Measurements from ENCODE around the gene OR12D2. TPM values are rescaled to one million over a fixed set of nuclear protein-coding genes. Genes with fewer than 3 reads are reported as not detected.
"Not testable (repeated sequence)": the region's sequence is repeated elsewhere in the genome, so short reads cannot be mapped to it uniquely, and the experiment has no call there.

OR12D2 gene
- total RNA-seq, 1 donor from 2014 or later, result not detected

DNA sequence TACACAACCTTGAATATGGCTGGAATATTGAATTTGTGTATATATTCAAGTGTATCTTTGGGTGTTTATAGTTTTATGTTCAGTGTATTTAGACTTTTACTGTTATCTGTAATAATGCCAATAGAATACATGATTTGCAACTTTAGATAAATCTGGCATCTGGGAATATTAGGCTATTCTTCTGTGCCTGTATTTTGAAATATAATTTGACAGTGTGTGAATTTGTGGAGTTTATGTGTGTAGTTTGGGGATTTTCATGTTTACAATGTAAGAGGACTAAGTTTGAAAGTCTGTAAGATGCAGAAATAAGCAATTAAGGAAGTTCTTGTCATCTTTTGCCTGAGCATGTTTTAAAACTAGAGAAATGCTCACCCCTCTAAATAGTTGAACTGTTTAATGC lies 43.6 kb downstream of the OR12D2 start, which contains the start of gene OR10C1:
Gene OR10C1, plus strand, starts transcription at position 301 of the 400 bp plus-strand sequence. CDS start 710 bp downstream, outside the sequence.
- H3K9me3 Mint-ChIP-seq (ENCODE audit: unreplicated experiment), result peaks cover under 1% of the 10 kb centered on the region
- H3K4me3 Mint-ChIP-seq (ENCODE audit: unreplicated experiment), result no peak within 1 kb of the TSS
- H3K27me3 Mint-ChIP-seq (ENCODE audit: unreplicated experiment), result no peaks in the 10 kb centered on the region
- H3K36me3 Mint-ChIP-seq (ENCODE audit: unreplicated experiment), result no peaks in the 10 kb centered on the region
- H3K27ac Mint-ChIP-seq (ENCODE audit: unreplicated experiment), result no peak within 1 kb of the TSS
- H3K4me1 Mint-ChIP-seq (ENCODE audit: unreplicated experiment), result no peaks in the 10 kb centered on the region
- DNase-seq (ENCODE audit: extremely low spot score, unreplicated experiment), result no peak
- TF ChIP-seq, protein P1, sequence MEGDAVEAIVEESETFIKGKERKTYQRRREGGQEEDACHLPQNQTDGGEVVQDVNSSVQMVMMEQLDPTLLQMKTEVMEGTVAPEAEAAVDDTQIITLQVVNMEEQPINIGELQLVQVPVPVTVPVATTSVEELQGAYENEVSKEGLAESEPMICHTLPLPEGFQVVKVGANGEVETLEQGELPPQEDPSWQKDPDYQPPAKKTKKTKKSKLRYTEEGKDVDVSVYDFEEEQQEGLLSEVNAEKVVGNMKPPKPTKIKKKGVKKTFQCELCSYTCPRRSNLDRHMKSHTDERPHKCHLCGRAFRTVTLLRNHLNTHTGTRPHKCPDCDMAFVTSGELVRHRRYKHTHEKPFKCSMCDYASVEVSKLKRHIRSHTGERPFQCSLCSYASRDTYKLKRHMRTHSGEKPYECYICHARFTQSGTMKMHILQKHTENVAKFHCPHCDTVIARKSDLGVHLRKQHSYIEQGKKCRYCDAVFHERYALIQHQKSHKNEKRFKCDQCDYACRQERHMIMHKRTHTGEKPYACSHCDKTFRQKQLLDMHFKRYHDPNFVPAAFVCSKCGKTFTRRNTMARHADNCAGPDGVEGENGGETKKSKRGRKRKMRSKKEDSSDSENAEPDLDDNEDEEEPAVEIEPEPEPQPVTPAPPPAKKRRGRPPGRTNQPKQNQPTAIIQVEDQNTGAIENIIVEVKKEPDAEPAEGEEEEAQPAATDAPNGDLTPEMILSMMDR (IDR thresholded peaks at IDR 0.05), result no peak

DNA sequence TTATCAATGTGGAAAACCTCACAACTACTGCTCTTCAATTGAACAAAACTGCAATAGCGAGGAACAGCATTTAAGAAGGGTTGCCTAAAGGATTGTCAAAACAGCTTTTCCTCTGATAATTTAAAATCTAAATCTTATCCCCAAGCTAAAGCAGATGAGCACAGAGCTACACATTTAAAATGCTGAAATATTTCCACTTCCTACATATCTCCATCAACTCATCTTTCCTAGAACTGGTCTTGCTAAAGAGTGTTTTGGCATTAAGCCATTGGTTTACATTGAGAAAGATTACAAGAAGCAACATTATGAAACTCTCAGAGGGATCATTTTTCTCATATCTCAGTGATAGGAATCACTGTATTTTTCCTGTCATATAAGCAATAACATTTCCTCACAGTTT lies 47.3 kb downstream of the OR12D2 start:
- Mint-ChIP-seq H3K27ac (ENCODE audit: unreplicated experiment) (no peak overlapping the region), H3K9me3 (ENCODE audit: unreplicated experiment) (peaks cover 8% of the 10 kb centered on the region), H3K36me3 (ENCODE audit: unreplicated experiment) (no peaks in the 10 kb centered on the region), H3K27me3 (ENCODE audit: unreplicated experiment) (no peaks in the 10 kb centered on the region), H3K4me1 (ENCODE audit: unreplicated experiment) (no peaks in the 10 kb centered on the region), H3K4me3 (ENCODE audit: unreplicated experiment) (no peak overlapping the region)
- no peak for DNase-seq (ENCODE audit: extremely low spot score, unreplicated experiment)
- TF ChIP-seq, protein P1 (IDR thresholded peaks at IDR 0.05), result no peak

DNA sequence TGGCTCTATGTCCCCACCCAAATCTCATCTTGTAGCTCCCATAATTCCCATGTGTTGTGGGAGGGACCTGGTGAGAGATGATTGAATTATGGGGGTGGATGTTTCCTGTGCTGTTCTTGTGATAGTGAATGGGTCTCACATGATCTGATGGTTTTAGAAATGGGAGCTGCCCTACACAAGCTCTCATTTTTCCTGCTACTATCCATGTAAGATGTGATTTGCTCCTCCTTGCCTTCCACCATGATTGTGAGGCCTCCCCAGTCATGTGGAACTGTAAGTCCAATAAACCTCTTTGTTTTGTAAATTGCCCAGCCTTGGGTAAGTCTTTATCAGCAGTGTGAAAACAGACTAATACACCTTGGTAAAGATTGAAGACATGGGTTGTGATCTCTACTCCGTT lies 48.6 kb downstream of the OR12D2 start:
- not testable (repeated sequence) for H3K27ac Mint-ChIP-seq (ENCODE audit: unreplicated experiment); H3K27me3 Mint-ChIP-seq (ENCODE audit: unreplicated experiment); H3K9me3 Mint-ChIP-seq (ENCODE audit: unreplicated experiment); H3K4me1 Mint-ChIP-seq (ENCODE audit: unreplicated experiment); H3K4me3 Mint-ChIP-seq (ENCODE audit: unreplicated experiment); H3K36me3 Mint-ChIP-seq (ENCODE audit: unreplicated experiment); DNase-seq (ENCODE audit: extremely low spot score, unreplicated experiment)

Other genes with a start within 250 kb of the OR12D2 start
- gene OR2J2, start 224.7 kb upstream of the OR12D2 start, total RNA-seq, result not detected in 2 replicates
- not detected in 2 replicates for gene OR14J1, start 93.9 kb upstream of the OR12D2 start, total RNA-seq
- not detected in 2 replicates for gene OR5V1, start 26.8 kb upstream of the OR12D2 start, total RNA-seq
- gene OR12D3, start 20.3 kb upstream of the OR12D2 start, total RNA-seq, result not detected in 2 replicates
- gene OR12D1, start 19.3 kb downstream of the OR12D2 start, total RNA-seq, result not detected in 2 replicates
- gene OR10C1, start 43.7 kb downstream of the OR12D2 start, total RNA-seq, result not detected in 2 replicates
- not detected in 2 replicates for gene OR11A1, start 61.4 kb downstream of the OR12D2 start, total RNA-seq
- not detected in 2 replicates for gene OR2H1, start 61.5 kb downstream of the OR12D2 start, total RNA-seq
- gene MAS1L, start 92.3 kb downstream of the OR12D2 start, total RNA-seq, result not detected in 2 replicates
- not detected in 2 replicates for gene UBD, start 164.1 kb downstream of the OR12D2 start, total RNA-seq
- gene OR2H2, start 189.5 kb downstream of the OR12D2 start, total RNA-seq, result not detected in 2 replicates
- gene GABBR1, start 237.6 kb downstream of the OR12D2 start, total RNA-seq, result 80.4 and 93.6 TPM in 2 replicates

Measured in osteocyte (in vitro differentiated cells).